AG09319 (cell line): ENCODE data around the gene MRPS5.

Source experiments
- DNase-seq: peaks from one replicate; pipeline ENCODE4 v3.0.0-alpha.2; 2010; ENCODE audit warnings: low read depth; ENCODE audit errors: extremely low read depth
- TF ChIP-seq, protein P1 (sequence below): IDR thresholded peaks from 2 replicates; pipeline ENCODE4 v1.5.1; 2011; ENCODE audit warnings: low read depth, mild to moderate bottlenecking, inconsistent platforms, low read length, moderate library complexity

The MRPS5 gene

DNA sequence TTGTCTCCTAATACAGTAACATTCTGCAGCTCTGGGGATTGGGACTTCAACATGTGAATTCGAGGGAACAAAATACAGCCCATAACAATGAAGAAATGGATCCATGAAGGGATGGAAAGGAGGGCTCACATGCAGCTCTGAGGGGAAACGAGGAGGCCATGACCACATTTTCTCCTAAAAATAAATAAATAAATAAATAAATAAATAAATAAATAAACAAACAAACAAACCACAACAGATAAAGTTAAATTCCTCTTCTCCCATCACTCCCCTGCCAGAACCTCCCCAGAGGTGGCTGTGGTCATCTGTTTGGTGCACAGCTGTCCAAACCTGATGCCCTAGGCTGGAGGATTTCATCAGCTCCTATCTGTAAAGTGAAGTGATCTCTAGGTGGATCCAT is 53.4 kb downstream of the MRPS5 start:
- TF ChIP-seq, protein P1, sequence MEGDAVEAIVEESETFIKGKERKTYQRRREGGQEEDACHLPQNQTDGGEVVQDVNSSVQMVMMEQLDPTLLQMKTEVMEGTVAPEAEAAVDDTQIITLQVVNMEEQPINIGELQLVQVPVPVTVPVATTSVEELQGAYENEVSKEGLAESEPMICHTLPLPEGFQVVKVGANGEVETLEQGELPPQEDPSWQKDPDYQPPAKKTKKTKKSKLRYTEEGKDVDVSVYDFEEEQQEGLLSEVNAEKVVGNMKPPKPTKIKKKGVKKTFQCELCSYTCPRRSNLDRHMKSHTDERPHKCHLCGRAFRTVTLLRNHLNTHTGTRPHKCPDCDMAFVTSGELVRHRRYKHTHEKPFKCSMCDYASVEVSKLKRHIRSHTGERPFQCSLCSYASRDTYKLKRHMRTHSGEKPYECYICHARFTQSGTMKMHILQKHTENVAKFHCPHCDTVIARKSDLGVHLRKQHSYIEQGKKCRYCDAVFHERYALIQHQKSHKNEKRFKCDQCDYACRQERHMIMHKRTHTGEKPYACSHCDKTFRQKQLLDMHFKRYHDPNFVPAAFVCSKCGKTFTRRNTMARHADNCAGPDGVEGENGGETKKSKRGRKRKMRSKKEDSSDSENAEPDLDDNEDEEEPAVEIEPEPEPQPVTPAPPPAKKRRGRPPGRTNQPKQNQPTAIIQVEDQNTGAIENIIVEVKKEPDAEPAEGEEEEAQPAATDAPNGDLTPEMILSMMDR, result no peak
- no peak for DNase-seq

DNA sequence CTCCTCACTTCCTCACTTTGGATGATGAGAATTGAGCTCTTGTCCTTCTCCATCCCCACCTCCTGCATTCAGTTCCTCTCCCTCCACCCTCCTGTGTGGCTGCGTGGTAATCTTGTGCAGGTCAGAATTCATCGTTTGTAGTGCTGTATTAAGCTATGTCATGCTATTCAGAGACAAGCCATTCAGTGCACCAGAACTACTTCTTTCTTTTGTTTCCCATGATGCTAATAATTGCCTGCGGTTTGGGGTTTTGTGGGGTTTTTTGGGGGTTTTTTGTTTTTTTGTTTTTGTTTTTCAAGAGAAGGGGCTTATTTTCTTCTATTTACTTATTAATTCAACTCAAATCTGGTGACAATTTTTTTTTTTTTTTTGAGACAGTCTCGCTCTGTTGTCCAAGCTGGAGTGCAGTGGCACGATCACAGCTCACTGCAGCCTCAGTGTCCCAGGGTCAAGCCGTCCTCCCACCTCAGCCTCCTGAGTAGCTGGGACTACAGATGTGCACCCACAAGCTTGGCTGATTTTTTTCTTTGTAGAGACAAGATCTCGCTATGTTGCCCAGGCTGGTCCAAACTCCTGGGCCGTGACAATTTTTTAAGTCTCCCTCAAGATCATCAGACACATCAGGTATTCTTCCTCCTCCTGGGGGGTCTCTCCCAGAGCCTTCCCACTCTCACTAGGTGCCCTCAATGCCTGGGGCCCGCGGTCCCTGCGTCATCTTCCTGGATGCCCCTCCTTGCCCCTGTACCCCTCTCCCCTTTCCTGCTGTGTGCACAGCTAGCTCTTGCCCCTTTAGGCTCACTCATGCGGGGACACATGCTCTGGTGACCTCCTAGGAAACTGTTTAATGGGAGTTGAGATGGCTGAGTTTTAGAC is 58.3 kb downstream of the MRPS5 start:
- no peak for DNase-seq
- TF ChIP-seq, protein P1, result no peak

DNA sequence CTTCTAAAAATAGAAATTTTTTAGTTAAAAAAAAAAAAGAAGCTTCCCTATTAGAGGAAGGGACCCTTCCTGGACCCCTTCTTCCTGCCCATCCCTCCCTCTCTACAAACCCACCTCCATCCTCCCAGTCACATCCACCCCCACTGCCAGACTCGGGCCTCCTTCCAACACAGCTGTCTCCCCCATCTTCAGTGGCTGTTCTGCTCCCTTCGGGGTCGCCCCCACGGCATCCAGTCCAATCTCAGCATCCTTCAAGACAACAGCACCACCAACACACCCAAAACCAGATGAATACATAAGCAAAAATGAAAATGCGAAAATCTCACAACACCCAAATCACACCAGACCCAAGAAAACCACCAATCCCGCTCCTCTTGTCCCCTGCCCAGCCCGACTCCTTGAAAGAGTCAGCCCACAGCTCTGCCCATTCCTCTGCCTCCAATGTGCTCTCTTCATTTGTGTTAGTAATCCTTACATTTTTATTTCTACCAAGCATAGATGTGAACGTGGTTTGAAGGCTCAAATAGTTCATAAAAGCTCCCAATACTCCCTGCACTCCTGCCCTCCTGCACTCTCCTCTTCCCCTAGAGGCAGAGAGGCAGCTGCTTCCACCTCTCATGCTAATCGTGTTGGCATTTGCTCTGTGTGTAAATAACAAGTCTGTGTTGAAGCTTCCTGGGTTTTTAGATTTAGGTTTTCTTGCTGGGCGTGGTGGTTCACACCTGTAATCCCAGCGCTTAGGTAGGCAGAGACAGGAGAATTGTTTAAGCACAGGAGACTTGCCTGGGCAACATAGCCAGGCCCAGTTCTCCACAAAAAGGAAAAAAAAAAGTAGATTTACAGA is 59.1 kb downstream of the MRPS5 start:
- no peak for DNase-seq
- TF ChIP-seq, protein P1, result no peak

DNA sequence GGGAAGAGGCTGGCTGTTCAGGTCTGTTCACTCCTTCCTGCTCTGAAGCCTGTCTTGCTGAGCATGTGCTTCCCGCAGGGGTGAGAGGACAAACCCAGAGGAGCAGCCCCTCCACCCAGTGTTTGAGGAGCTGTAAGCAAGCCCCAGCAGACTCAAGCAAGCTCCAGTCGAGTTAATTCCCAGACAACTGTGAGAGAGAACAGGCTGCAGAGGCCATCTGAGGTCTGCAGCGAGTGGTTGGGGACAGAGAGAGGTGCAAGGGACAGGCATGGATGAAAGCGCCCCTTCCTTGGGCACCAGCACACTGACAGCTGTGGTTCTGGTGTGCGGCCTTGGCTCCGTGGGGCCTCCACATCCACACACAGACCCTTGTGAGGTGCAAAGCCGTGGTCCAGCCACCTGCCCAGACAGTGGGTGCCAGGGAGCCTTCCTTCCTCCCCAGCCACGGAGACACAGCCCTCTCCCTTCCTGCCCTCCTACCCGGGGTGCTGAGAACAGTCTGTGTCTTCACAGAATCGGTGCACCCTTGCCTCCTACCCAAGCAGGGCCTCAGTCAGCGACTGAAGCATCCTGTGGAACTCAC is 59.9 kb downstream of the MRPS5 start:
- DNase-seq, result no peak
- TF ChIP-seq, protein P1, result no peak

DNA sequence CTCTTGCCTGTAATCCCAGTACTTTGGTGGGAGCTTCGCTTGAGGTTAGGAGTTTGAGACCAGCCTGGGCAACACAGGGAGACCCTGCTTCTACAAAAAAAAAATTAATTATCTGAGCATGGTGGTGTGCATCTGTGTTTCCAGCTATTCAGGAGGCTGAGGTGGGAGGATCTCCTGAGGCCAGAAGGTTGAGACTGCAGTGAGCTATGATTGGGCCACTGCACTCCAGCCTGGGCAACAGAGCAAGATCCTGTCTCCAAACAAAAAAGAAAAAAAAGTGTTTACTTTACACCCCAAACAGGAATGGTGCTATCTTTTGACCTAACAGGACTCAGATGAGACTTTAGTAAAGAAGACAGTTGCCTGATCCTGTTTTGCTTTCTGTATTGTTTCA is 60.5 kb downstream of the MRPS5 start:
- DNase-seq, result no peak

DNA sequence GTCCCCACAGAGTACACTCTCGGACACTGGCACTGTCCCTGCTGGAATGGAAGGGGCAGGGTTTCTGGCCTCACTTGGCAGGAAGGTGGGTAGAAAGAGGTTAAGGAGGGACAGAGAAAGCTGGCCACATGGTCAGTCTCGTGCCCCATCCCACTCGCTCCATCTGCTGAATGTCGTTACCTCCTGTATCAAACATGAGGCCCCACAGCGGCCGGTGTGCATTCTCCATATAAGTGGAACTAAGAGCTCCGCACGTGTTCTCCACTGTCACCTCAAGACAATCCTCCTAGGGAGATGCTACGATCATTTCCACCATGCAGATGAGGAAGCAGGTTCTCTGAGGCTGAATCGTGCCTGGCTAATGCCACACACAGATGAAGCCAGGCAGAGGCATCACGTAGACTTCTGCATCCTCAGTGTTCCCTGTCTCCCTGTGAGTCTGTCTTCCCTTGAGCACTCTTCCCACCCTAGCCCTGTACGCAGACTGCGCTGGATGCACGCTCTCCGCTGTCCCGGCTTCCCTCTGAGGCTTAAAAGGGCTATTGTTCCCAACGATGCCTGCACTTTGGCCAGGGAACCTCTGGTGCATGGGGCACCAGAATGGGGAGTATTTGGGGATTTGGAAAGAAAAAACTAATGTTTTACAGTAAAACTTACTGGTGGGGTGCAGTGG is 61.0 kb downstream of the MRPS5 start:
- TF ChIP-seq, protein P1, result no peak
- DNase-seq, result no peak

More for the DNA sequence above, 60.5 kb downstream of the MRPS5 start:
- TF ChIP-seq, protein P1, result no peak
